Measurements from ENCODE around the gene ACTN3. TPM values are rescaled to one million over a fixed set of nuclear protein-coding genes. Genes with fewer than 3 reads are reported as not detected.

Gene ACTN3
- total and polyA plus RNA-seq, 2 donors (not counting 1 experiment from before 2014, with no cell fraction given): under 0.01 TPM; not detected in 1

GRCh38 chr11:66562275-66562674 lies 15.6 kb downstream of the ACTN3 start:
- Histone ChIP-seq H4K20me1 (ENCODE audit: control insufficient read depth, extremely low read depth, insufficient read depth, low read length) (no peaks in the 10 kb centered on the region), H2AFZ (ENCODE audit: low read length) (no peak overlapping the region), H3K4me3 (replicated peaks in 1 of 4; ENCODE audit: control extremely low read depth in 1 of 4, insufficient read depth in 1 of 4, low read depth in 3 of 4, low read length in 4 of 4) (no peak overlapping the region), H3K79me2 (ENCODE audit: control insufficient read depth, insufficient read depth, low read length) (no peaks in the 10 kb centered on the region), H3K4me2 (ENCODE audit: extremely low read depth, insufficient read depth, low read length) (no peak overlapping the region), H3K9me3 (ENCODE audit: control insufficient read depth, insufficient read depth, low read depth, low read length) (no peaks in the 10 kb centered on the region), H3K27me3 (ENCODE audit: control insufficient read depth, insufficient read depth, low read length) (peaks cover 14% of the 10 kb centered on the region), H3K9ac (ENCODE audit: insufficient read depth, low read length) (no peak overlapping the region), H3K4me1 (ENCODE audit: control insufficient read depth, extremely low read depth, insufficient read depth, low read length) (no peaks in the 10 kb centered on the region), H3K27ac (ENCODE audit: insufficient read depth, low read length) (no peak overlapping the region), H3K36me3 (ENCODE audit: control insufficient read depth, insufficient read depth, low read length) (no peaks in the 10 kb centered on the region)
- no peak for DNase-seq (ENCODE audit: low read depth in 2 of 2)
- TF ChIP-seq CTCF (conservative IDR thresholded peaks at IDR 0.05 in 1 of 2, IDR thresholded peaks at IDR 0.05 in 1 of 2; ENCODE audit: low read depth in 1 of 2, low read length in 2 of 2) (no peak), EZH2 (IDR thresholded peaks at IDR 0.05; ENCODE audit: low read length, missing control alignments) (no peak)

GRCh38 chr11:66562907-66563583 lies 16.3 kb downstream of the ACTN3 start:
- no peak for DNase-seq (ENCODE audit: low read depth in 2 of 2)
- no peaks in the 10 kb centered on the region for H4K20me1 ChIP-seq (ENCODE audit: control insufficient read depth, extremely low read depth, insufficient read depth, low read length)
- H3K4me3 ChIP-seq (replicated peaks in 1 of 4; ENCODE audit: control extremely low read depth in 1 of 4, insufficient read depth in 1 of 4, low read depth in 3 of 4, low read length in 4 of 4): no peak overlapping the region
- H3K79me2 ChIP-seq (ENCODE audit: control insufficient read depth, insufficient read depth, low read length): no peaks in the 10 kb centered on the region
- TF ChIP-seq EZH2 (IDR thresholded peaks at IDR 0.05; ENCODE audit: low read length, missing control alignments) (no peak), CTCF (conservative IDR thresholded peaks at IDR 0.05 in 1 of 2, IDR thresholded peaks at IDR 0.05 in 1 of 2; ENCODE audit: low read depth in 1 of 2, low read length in 2 of 2) (no peak)
- no peaks in the 10 kb centered on the region for H3K9me3 ChIP-seq (ENCODE audit: control insufficient read depth, insufficient read depth, low read depth, low read length)
- no peak overlapping the region for H3K4me2 ChIP-seq (ENCODE audit: extremely low read depth, insufficient read depth, low read length)
- no peak overlapping the region for H3K9ac ChIP-seq (ENCODE audit: insufficient read depth, low read length)
- peaks cover 13% of the 10 kb centered on the region for H3K27me3 ChIP-seq (ENCODE audit: control insufficient read depth, insufficient read depth, low read length)
- H2AFZ ChIP-seq (ENCODE audit: low read length): no peak overlapping the region
- no peak overlapping the region for H3K27ac ChIP-seq (ENCODE audit: insufficient read depth, low read length)
- no peaks in the 10 kb centered on the region for H3K4me1 ChIP-seq (ENCODE audit: control insufficient read depth, extremely low read depth, insufficient read depth, low read length)
- no peaks in the 10 kb centered on the region for H3K36me3 ChIP-seq (ENCODE audit: control insufficient read depth, insufficient read depth, low read length)

- Histone ChIP-seq H3K9me3 (ENCODE audit: control insufficient read depth, insufficient read depth, low read depth, low read length) (no peaks in the 10 kb centered on the region), H3K4me3 (replicated peaks in 1 of 4; ENCODE audit: control extremely low read depth in 1 of 4, insufficient read depth in 1 of 4, low read depth in 3 of 4, low read length in 4 of 4) (no peak overlapping the region), H3K36me3 (ENCODE audit: control insufficient read depth, insufficient read depth, low read length) (no peaks in the 10 kb centered on the region), H3K79me2 (ENCODE audit: control insufficient read depth, insufficient read depth, low read length) (no peaks in the 10 kb centered on the region), H2AFZ (ENCODE audit: low read length) (no peak overlapping the region), H3K4me2 (ENCODE audit: extremely low read depth, insufficient read depth, low read length) (no peak overlapping the region), H3K27ac (ENCODE audit: insufficient read depth, low read length) (no peak overlapping the region), H3K27me3 (ENCODE audit: control insufficient read depth, insufficient read depth, low read length) (peaks cover 12% of the 10 kb centered on the region), H4K20me1 (ENCODE audit: control insufficient read depth, extremely low read depth, insufficient read depth, low read length) (no peaks in the 10 kb centered on the region), H3K9ac (ENCODE audit: insufficient read depth, low read length) (no peak overlapping the region), H3K4me1 (ENCODE audit: control insufficient read depth, extremely low read depth, insufficient read depth, low read length) (no peaks in the 10 kb centered on the region)
- TF ChIP-seq EZH2 (IDR thresholded peaks at IDR 0.05; ENCODE audit: low read length, missing control alignments): no peak
- no peak for TF ChIP-seq CTCF (conservative IDR thresholded peaks at IDR 0.05 in 1 of 2, IDR thresholded peaks at IDR 0.05 in 1 of 2; ENCODE audit: low read depth in 1 of 2, low read length in 2 of 2)
- no peak for DNase-seq (ENCODE audit: low read depth in 2 of 2)
Observed at GRCh38 chr11:66563832-66564231, 17.1 kb downstream of the ACTN3 start.

All from fibroblast of lung (primary cell).